H9 (cell line): ENCODE results near the gene WEE1. TPM values are rescaled to one million over a fixed set of nuclear protein-coding genes. Genes with fewer than 3 reads are reported as not detected.

Experiments used
- DNase-seq: peaks from one replicate; pipeline ENCODE4 v3.0.0-alpha.2; 2017
- H2AFZ ChIP-seq: one replicate; pipeline ENCODE4 v1.6.1; 2013; ENCODE audit warnings: mild to moderate bottlenecking, low read length, control low read depth, moderate library complexity
- H2AK5ac ChIP-seq: 2 replicates; pipeline ENCODE4 v1.6.1; 2013; ENCODE audit warnings: low read length, control low read depth, mixed read lengths; ENCODE audit not compliant: insufficient read length
- H2BK120ac ChIP-seq: one replicate; pipeline ENCODE4 v1.6.1; 2013; ENCODE audit warnings: low read depth, mild to moderate bottlenecking, low read length, control low read depth, inconsistent platforms; ENCODE audit not compliant: poor library complexity, severe bottlenecking
- H2BK12ac ChIP-seq: 2 replicates; pipeline ENCODE4 v1.6.1; 2013; ENCODE audit warnings: low read length, control low read depth, mixed read lengths, low read depth; ENCODE audit not compliant: insufficient read length
- H2BK15ac ChIP-seq: 2 replicates; pipeline ENCODE4 v1.6.1; 2013; ENCODE audit warnings: low read depth, low read length, control low read depth
- H2BK20ac ChIP-seq: one replicate; pipeline ENCODE4 v1.6.1; 2013; ENCODE audit warnings: low read depth, mild to moderate bottlenecking, low read length, control low read depth, inconsistent platforms; ENCODE audit not compliant: poor library complexity, severe bottlenecking
- H2BK5ac ChIP-seq: 2 replicates; pipeline ENCODE4 v1.6.1; 2013; ENCODE audit warnings: low read length, control low read depth, mixed read lengths; ENCODE audit not compliant: insufficient read length
- H3K14ac ChIP-seq: 2 replicates; pipeline ENCODE4 v1.6.1; 2013; ENCODE audit warnings: low read length, control low read depth; ENCODE audit not compliant: insufficient read depth
- H3K18ac ChIP-seq: 2 replicates; pipeline ENCODE4 v1.6.1; 2013; ENCODE audit warnings: low read depth, mild to moderate bottlenecking, mixed read lengths, low read length, control low read depth; ENCODE audit not compliant: insufficient read length
- H3K23ac ChIP-seq: 2 replicates; pipeline ENCODE4 v1.6.1; 2013; ENCODE audit warnings: low read length, control low read depth, mixed read lengths, low read depth; ENCODE audit not compliant: insufficient read length
- H3K23me2 ChIP-seq: 2 replicates; pipeline ENCODE4 v1.6.1; 2013; ENCODE audit warnings: low read depth, mild to moderate bottlenecking, mixed read lengths, low read length, control low read depth; ENCODE audit not compliant: insufficient read length, poor library complexity, severe bottlenecking
- H3K27ac ChIP-seq: 2 replicates; pipeline ENCODE4 v1.5.1; 2013; ENCODE audit warnings: low read length, control low read depth, mixed read lengths, low read depth; ENCODE audit not compliant: insufficient read length
- H3K27me3 ChIP-seq: 2 replicates; pipeline ENCODE4 v1.6.1; 2013; ENCODE audit warnings: low read length, control low read depth, inconsistent platforms; ENCODE audit not compliant: insufficient read depth
- H3K4ac ChIP-seq: 2 replicates; pipeline ENCODE4 v1.6.1; 2013; ENCODE audit warnings: low read depth, mild to moderate bottlenecking, control low read depth, inconsistent platforms, low read length, moderate library complexity
- H3K4me1 ChIP-seq: 2 replicates; pipeline ENCODE4 v1.6.1; 2013; ENCODE audit warnings: low read length, control low read depth, inconsistent platforms; ENCODE audit not compliant: insufficient read depth
- H3K4me2 ChIP-seq: 2 replicates; pipeline ENCODE4 v1.6.1; 2013; ENCODE audit warnings: low read length, control low read depth, mixed read lengths; ENCODE audit not compliant: insufficient read length, insufficient read depth
- H3K56ac ChIP-seq: 2 replicates; pipeline ENCODE4 v1.6.1; 2013; ENCODE audit warnings: low read depth, mild to moderate bottlenecking, mixed read lengths, low read length, control low read depth; ENCODE audit not compliant: insufficient read length
- H3K79me1 ChIP-seq: 2 replicates; pipeline ENCODE4 v1.6.1; 2013; ENCODE audit warnings: low read depth, mild to moderate bottlenecking, moderate library complexity, low read length, control low read depth, inconsistent platforms; ENCODE audit not compliant: insufficient read depth, poor library complexity, severe bottlenecking
- H3K79me2 ChIP-seq: 2 replicates; pipeline ENCODE4 v1.6.1; 2013; ENCODE audit warnings: low read length, control low read depth, inconsistent platforms; ENCODE audit not compliant: insufficient read depth
- H3K9ac ChIP-seq: 2 replicates; pipeline ENCODE4 v1.6.1; 2013; ENCODE audit warnings: low read length, control low read depth, mixed read lengths; ENCODE audit not compliant: insufficient read length; ENCODE audit errors: extremely low read depth
- H3K9me3 ChIP-seq: one replicate; pipeline ENCODE4 v1.6.1; 2013; ENCODE audit warnings: low read depth, low read length, inconsistent platforms; ENCODE audit not compliant: control insufficient read depth
- H3T11ph ChIP-seq: one replicate; pipeline ENCODE4 v1.6.1; 2013; ENCODE audit warnings: mild to moderate bottlenecking, low read length, control low read depth, inconsistent platforms
- H4K20me1 ChIP-seq: one replicate; pipeline ENCODE4 v1.6.1; 2013; ENCODE audit not compliant: control insufficient read depth, insufficient read length, insufficient read depth
- H4K5ac ChIP-seq: 2 replicates; pipeline ENCODE4 v1.6.1; 2013; ENCODE audit warnings: low read depth, mild to moderate bottlenecking, mixed read lengths, low read length, control low read depth; ENCODE audit not compliant: insufficient read length
- H4K8ac ChIP-seq: replicated peaks from 2 replicates; pipeline ENCODE4 v1.6.1; 2013; ENCODE audit warnings: low read length, control low read depth, mixed read lengths, low read depth; ENCODE audit not compliant: insufficient read length
- H4K91ac ChIP-seq: 2 replicates; pipeline ENCODE4 v1.6.1; 2013; ENCODE audit warnings: low read depth, mild to moderate bottlenecking, moderate library complexity, mixed read lengths, low read length, control low read depth; ENCODE audit not compliant: insufficient read length
- H3K27ac Mint-ChIP-seq, 3 experiments: 2 replicates in 2 of 3; 3 replicates in 1 of 3; pipeline ENCODE4 v1.8.0; 2020 to 2021; ENCODE audit warnings: mixed read lengths in 3 of 3, mild to moderate bottlenecking in 1 of 3, moderate library complexity in 1 of 3
- H3K27me3 Mint-ChIP-seq: 2 replicates; pipeline ENCODE4 v1.8.0; 2021; ENCODE audit warnings: low read depth, mild to moderate bottlenecking, moderate library complexity, mixed read lengths
- H3K36me3 Mint-ChIP-seq, 3 experiments: 2 replicates in 2 of 3; 3 replicates in 1 of 3; pipeline ENCODE4 v1.8.0; 2020 to 2021; ENCODE audit warnings: low read depth in 3 of 3, mixed read lengths in 3 of 3; ENCODE audit not compliant: insufficient read depth in 1 of 3
- H3K4me1 Mint-ChIP-seq, 2 experiments: 2 replicates each; pipeline ENCODE4 v1.8.0; 2020; ENCODE audit warnings: mixed read lengths in 2 of 2
- H3K4me3 Mint-ChIP-seq, 2 experiments: 2 replicates in 1 of 2; 3 replicates in 1 of 2; pipeline ENCODE4 v1.8.0; 2020 to 2021; ENCODE audit warnings: mild to moderate bottlenecking in 2 of 2, mixed read lengths in 2 of 2, moderate library complexity in 1 of 2
- H3K9me3 Mint-ChIP-seq, 2 experiments: 2 replicates in 1 of 2; 3 replicates in 1 of 2; pipeline ENCODE4 v1.8.0; 2020; ENCODE audit warnings: mild to moderate bottlenecking in 2 of 2, mixed read lengths in 2 of 2, moderate library complexity in 1 of 2
- WGBS: extraction: QIAGEN DNeasy Blood & Tissue Kit; methylation state at CpG from one replicate; pipeline ENCODE4 v1.1.7; 2013; ENCODE audit warnings: missing lambda C conversion rate, low lambda C conversion rate, mixed read lengths; ENCODE audit not compliant: insufficient read length; ENCODE audit errors: extremely low coverage; 5-methylcytosine and 5-hydroxymethylcytosine counted together
- total RNA-seq: library from RNA; stranded (reverse); gene quantifications from 2 replicates; pipeline ENCODE4 v1.2.1, GENCODE V29; 2021
- TF ChIP-seq, protein P1 (sequence below): fragments of 200-600 bp; sonication (generic); conservative IDR thresholded peaks from 3 replicates; pipeline ENCODE4 v1.8.0; 2021; ENCODE audit warnings: antibody characterized with exemption, mild to moderate bottlenecking

Gene WEE1
- total RNA-seq, 1 experiment from 2014 or later = 142 TPM

DNA sequence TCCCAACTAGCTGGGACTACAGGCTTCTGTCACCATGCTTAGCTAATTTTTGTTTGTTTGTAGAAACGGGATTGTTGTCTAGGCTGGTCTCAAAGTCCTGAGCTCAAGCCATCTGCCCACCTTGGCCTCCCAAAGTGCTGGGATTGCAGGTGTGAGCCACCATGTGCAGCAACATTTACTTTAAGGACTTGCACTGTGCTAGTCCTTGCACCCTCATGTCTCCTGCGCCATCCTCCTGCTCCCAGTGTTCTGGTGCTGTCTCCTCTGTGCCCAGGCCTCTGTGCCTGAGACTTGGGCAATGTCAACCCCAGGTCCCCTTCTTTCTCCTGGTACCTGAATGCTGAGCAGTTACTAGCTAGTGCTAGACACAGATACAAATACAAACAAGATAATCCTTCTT, 26.7 kb downstream of the WEE1 start:
- Histone ChIP-seq H2AFZ (no peak overlapping the region), H2BK12ac (no peak overlapping the region), H3K79me1 (no peaks in the 10 kb centered on the region), H3K14ac (no peak overlapping the region), H2AK5ac (no peak overlapping the region), H4K8ac (no peak overlapping the region), H3K18ac (no peak overlapping the region), H3K27me3 (no peaks in the 10 kb centered on the region), H4K20me1 (no peaks in the 10 kb centered on the region), H3K23ac (no peak overlapping the region), H3K9me3 (no peaks in the 10 kb centered on the region), H3K79me2 (no peaks in the 10 kb centered on the region), H3K23me2 (no peaks in the 10 kb centered on the region), H2BK20ac (no peak overlapping the region), H4K91ac (no peak overlapping the region), H2BK120ac (no peak overlapping the region), H3K9ac (no peak overlapping the region), H2BK15ac (no peak overlapping the region), H3T11ph (no peak overlapping the region), H3K4me2 (no peak overlapping the region), H3K56ac (no peak overlapping the region), H3K4ac (no peak overlapping the region), H2BK5ac (no peak overlapping the region), H4K5ac (no peak overlapping the region), H3K27ac (no peak overlapping the region), H3K4me1 (peaks cover 5% of the 10 kb centered on the region; the same call in 1 of the 2 replicates)
- WGBS = no CpG with 5 or more reads among the region's 2 CpGs
- H3K36me3 Mint-ChIP-seq = no peaks in the 10 kb centered on the region; a peak in 1 of 7 replicates
- no peak overlapping the region for H3K4me3 Mint-ChIP-seq
- TF ChIP-seq, protein P1, sequence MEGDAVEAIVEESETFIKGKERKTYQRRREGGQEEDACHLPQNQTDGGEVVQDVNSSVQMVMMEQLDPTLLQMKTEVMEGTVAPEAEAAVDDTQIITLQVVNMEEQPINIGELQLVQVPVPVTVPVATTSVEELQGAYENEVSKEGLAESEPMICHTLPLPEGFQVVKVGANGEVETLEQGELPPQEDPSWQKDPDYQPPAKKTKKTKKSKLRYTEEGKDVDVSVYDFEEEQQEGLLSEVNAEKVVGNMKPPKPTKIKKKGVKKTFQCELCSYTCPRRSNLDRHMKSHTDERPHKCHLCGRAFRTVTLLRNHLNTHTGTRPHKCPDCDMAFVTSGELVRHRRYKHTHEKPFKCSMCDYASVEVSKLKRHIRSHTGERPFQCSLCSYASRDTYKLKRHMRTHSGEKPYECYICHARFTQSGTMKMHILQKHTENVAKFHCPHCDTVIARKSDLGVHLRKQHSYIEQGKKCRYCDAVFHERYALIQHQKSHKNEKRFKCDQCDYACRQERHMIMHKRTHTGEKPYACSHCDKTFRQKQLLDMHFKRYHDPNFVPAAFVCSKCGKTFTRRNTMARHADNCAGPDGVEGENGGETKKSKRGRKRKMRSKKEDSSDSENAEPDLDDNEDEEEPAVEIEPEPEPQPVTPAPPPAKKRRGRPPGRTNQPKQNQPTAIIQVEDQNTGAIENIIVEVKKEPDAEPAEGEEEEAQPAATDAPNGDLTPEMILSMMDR = no peak
- DNase-seq = no peak
- peaks cover 18 to 25% of the 10 kb centered on the region in 2 experiments for H3K4me1 Mint-ChIP-seq
- peak overlapping the region in 1 of 3 experiments; percentile 73; a peak in 2 of 7 replicates for H3K27ac Mint-ChIP-seq
- no peaks in the 10 kb centered on the region; the same call in 1 of the 2 replicates for H3K27me3 Mint-ChIP-seq
- no peaks in the 10 kb centered on the region for H3K9me3 Mint-ChIP-seq
